NT2/D1 (cell line): ENCODE data around the gene RPL11.

ENCODE experiments used
- YY1 ChIP-seq: IDR thresholded peaks from 2 replicates; pipeline ENCODE4 v1.6.1; 2011; ENCODE audit not compliant: insufficient read length, insufficient read depth
- ZNF274 ChIP-seq: IDR thresholded peaks from 2 replicates; pipeline ENCODE4 v1.6.1; 2011; ENCODE audit warnings: mild to moderate bottlenecking, low read depth, low read length

- TF ChIP-seq YY1, result no peak
- no peak for TF ChIP-seq ZNF274
Observed at GRCh38 chr1:23722652-23723051, 31.0 kb downstream of the RPL11 start.
